Loucy (cell line): ENCODE data around the gene PUSL1.

ENCODE experiments used
- H2AFZ ChIP-seq: fragments of 200-600 bp; sonication (generic); 2 replicates; pipeline ENCODE4 v1.6.0; 2016; ENCODE audit warnings: antibody characterized with exemption, mild to moderate bottlenecking, low read length, moderate library complexity
- H3F3A ChIP-seq: fragments of 200-600 bp; 2 replicates; pipeline ENCODE4 v1.6.0; 2016; ENCODE audit warnings: antibody characterized with exemption, low read depth, mild to moderate bottlenecking
- H3K27me3 ChIP-seq: fragments of 200-600 bp; sonication (generic); 2 replicates; pipeline ENCODE4 v1.6.1; 2014; ENCODE audit warnings: low read length, mild to moderate bottlenecking; ENCODE audit not compliant: insufficient read depth, poor library complexity, severe bottlenecking
- H3K36me3 ChIP-seq: fragments of 200-600 bp; sonication (generic); 2 replicates; pipeline ENCODE4 v1.6.1; 2016; ENCODE audit warnings: low read length; ENCODE audit not compliant: insufficient read depth
- H3K4me1 ChIP-seq: fragments of 200-600 bp; sonication (generic); 2 replicates; pipeline ENCODE4 v1.5.1; 2014; ENCODE audit warnings: low read length, mild to moderate bottlenecking; ENCODE audit not compliant: insufficient read depth, poor library complexity, severe bottlenecking
- H3K4me2 ChIP-seq: fragments of 200-600 bp; sonication (generic); 2 replicates; pipeline ENCODE4 v1.6.0; 2014; ENCODE audit warnings: antibody characterized with exemption, low read length, low read depth, mild to moderate bottlenecking; ENCODE audit not compliant: poor library complexity, severe bottlenecking
- H3K4me3 ChIP-seq: fragments of 200-600 bp; sonication (generic); 2 replicates; pipeline ENCODE4 v1.5.1; 2014; ENCODE audit warnings: low read length, mild to moderate bottlenecking, mixed read lengths; ENCODE audit not compliant: poor library complexity, severe bottlenecking
- H3K79me2 ChIP-seq: fragments of 200-600 bp; sonication (generic); 2 replicates; pipeline ENCODE4 v1.6.1; 2014; ENCODE audit warnings: low read length; ENCODE audit not compliant: insufficient read depth
- H3K9ac ChIP-seq: fragments of 200-600 bp; sonication (generic); 2 replicates; pipeline ENCODE4 v1.6.0; 2014; ENCODE audit warnings: mild to moderate bottlenecking, low read depth, low read length, moderate library complexity; ENCODE audit not compliant: poor library complexity, severe bottlenecking
- H3K9me2 ChIP-seq: fragments of 200-600 bp; sonication (generic); replicated peaks from 2 replicates; pipeline ENCODE4 v1.6.1; 2016; ENCODE audit warnings: low read depth, low read length, mixed read lengths
- H3K9me3 ChIP-seq: fragments of 200-600 bp; sonication (generic); 2 replicates; pipeline ENCODE4 v1.6.1; 2014; ENCODE audit warnings: mild to moderate bottlenecking, antibody characterized with exemption, low read length, low read depth; ENCODE audit not compliant: insufficient read depth
- H4K20me1 ChIP-seq: fragments of 200-600 bp; sonication (generic); 2 replicates; pipeline ENCODE4 v1.6.0; 2014; ENCODE audit warnings: antibody characterized with exemption, low read length, mild to moderate bottlenecking; ENCODE audit not compliant: insufficient read depth, poor library complexity, severe bottlenecking
- CTCF ChIP-seq: fragments of 200-600 bp; sonication (generic); conservative IDR thresholded peaks from 2 replicates; pipeline ENCODE4 v1.5.1; 2014; ENCODE audit warnings: mild to moderate bottlenecking, antibody characterized with exemption, low read length
- EZH2phosphoT487 ChIP-seq: fragments of 200-600 bp; IDR thresholded peaks from 2 replicates; pipeline ENCODE4 v1.6.1; 2018; ENCODE audit warnings: antibody characterized with exemption, mild to moderate bottlenecking, moderate library complexity, borderline replicate concordance

The PUSL1 gene

GRCh38 chr1:1317420-1317819 lies 9.0 kb downstream of the PUSL1 start:
- Histone ChIP-seq H4K20me1 (peaks cover 40% of the 10 kb centered on the region), H3K79me2 (peaks cover 48% of the 10 kb centered on the region), H3K27me3 (no peaks in the 10 kb centered on the region), H3K36me3 (peaks cover 28% of the 10 kb centered on the region; the same call in 1 of the 2 replicates), H3K9me3 (no peaks in the 10 kb centered on the region), H3F3A (no peaks in the 10 kb centered on the region), H3K4me2 (no peak overlapping the region), H3K9ac (no peak overlapping the region), H3K4me1 (peaks cover 17% of the 10 kb centered on the region), H3K9me2 (no peaks in the 10 kb centered on the region), H2AFZ (no peak overlapping the region), H3K4me3 (no peak overlapping the region)
- TF ChIP-seq CTCF (no peak), EZH2phosphoT487 (no peak)

- peaks cover 17% of the 10 kb centered on the region for H3K4me1 ChIP-seq
- H3K4me2 ChIP-seq: no peak overlapping the region
- no peaks in the 10 kb centered on the region for H3K9me3 ChIP-seq
- no peak overlapping the region for H3K4me3 ChIP-seq
- H3K9me2 ChIP-seq: no peaks in the 10 kb centered on the region
- peaks cover 54% of the 10 kb centered on the region for H3K79me2 ChIP-seq
- H3K36me3 ChIP-seq: peaks cover 21% of the 10 kb centered on the region; the same call in 1 of the 2 replicates
- H2AFZ ChIP-seq: no peak overlapping the region
- no peaks in the 10 kb centered on the region for H3K27me3 ChIP-seq
- H3K9ac ChIP-seq: no peak overlapping the region
- peaks cover 44% of the 10 kb centered on the region for H4K20me1 ChIP-seq
- H3F3A ChIP-seq: no peaks in the 10 kb centered on the region
- TF ChIP-seq CTCF: no peak
- TF ChIP-seq EZH2phosphoT487: no peak
Observed at GRCh38 chr1:1318131-1318652, 9.8 kb downstream of the PUSL1 start.

GRCh38 chr1:1318777-1319645 lies 10.6 kb downstream of the PUSL1 start:
- no peak overlapping the region for H3K4me2 ChIP-seq
- no peak overlapping the region for H3K9ac ChIP-seq
- peaks cover 21% of the 10 kb centered on the region for H3K4me1 ChIP-seq
- peaks cover 53% of the 10 kb centered on the region for H3K79me2 ChIP-seq
- no peak for TF ChIP-seq EZH2phosphoT487
- no peaks in the 10 kb centered on the region for H3K27me3 ChIP-seq
- H3K4me3 ChIP-seq: no peak overlapping the region
- H3K36me3 ChIP-seq: peaks cover 13% of the 10 kb centered on the region; the same call in 1 of the 2 replicates
- no peak overlapping the region for H2AFZ ChIP-seq
- no peaks in the 10 kb centered on the region for H3F3A ChIP-seq
- peaks cover 49% of the 10 kb centered on the region for H4K20me1 ChIP-seq
- H3K9me3 ChIP-seq: no peaks in the 10 kb centered on the region
- no peaks in the 10 kb centered on the region for H3K9me2 ChIP-seq
